Neural progenitor cell (in vitro differentiated cells): ENCODE data around the gene PSMD5. TPM values are rescaled to one million over a fixed set of nuclear protein-coding genes. Genes with fewer than 3 reads are reported as not detected.

Experiments used
- DNase-seq: peaks from one replicate; pipeline ENCODE4 v3.0.0-alpha.2; 2016; ENCODE audit warnings: low spot score
- H2AFZ ChIP-seq: fragments of 200-600 bp; sonication (generic); replicated peaks from 2 replicates; pipeline ENCODE4 v1.6.1; 2016; ENCODE audit warnings: antibody characterized with exemption
- H3F3A ChIP-seq: fragments of 200-600 bp; sonication (generic); 2 replicates; pipeline ENCODE4 v1.6.1; 2016; ENCODE audit warnings: antibody characterized with exemption, low read depth
- H3K27ac ChIP-seq: fragments of 200-600 bp; sonication (generic); 2 replicates; pipeline ENCODE4 v1.5.1; 2016; ENCODE audit warnings: mild to moderate bottlenecking
- H3K27me3 ChIP-seq: fragments of 200-600 bp; sonication (generic); 2 replicates; pipeline ENCODE4 v1.6.1; 2016; ENCODE audit warnings: mild to moderate bottlenecking, moderate library complexity
- H3K36me3 ChIP-seq: fragments of 200-600 bp; sonication (generic); 2 replicates; pipeline ENCODE4 v1.5.1; 2016
- H3K4me1 ChIP-seq: fragments of 200-600 bp; sonication (generic); 2 replicates; pipeline ENCODE4 v1.6.1; 2016; ENCODE audit warnings: mixed run types
- H3K4me2 ChIP-seq: fragments of 200-600 bp; sonication (generic); 2 replicates; pipeline ENCODE4 v1.6.1; 2016
- H3K4me3 ChIP-seq: fragments of 200-600 bp; sonication (generic); 2 replicates; pipeline ENCODE4 v1.5.1; 2016
- H3K79me2 ChIP-seq: fragments of 200-600 bp; sonication (generic); 2 replicates; pipeline ENCODE4 v1.6.1; 2016; ENCODE audit warnings: low read depth
- H3K9ac ChIP-seq: fragments of 200-600 bp; sonication (generic); 2 replicates; pipeline ENCODE4 v1.6.1; 2016
- H3K9me3 ChIP-seq: fragments of 200-600 bp; sonication (generic); 2 replicates; pipeline ENCODE4 v1.5.1; 2016; ENCODE audit warnings: low read depth
- H4K20me1 ChIP-seq: fragments of 200-600 bp; sonication (generic); 2 replicates; pipeline ENCODE4 v1.6.1; 2016; ENCODE audit warnings: low read depth
- H3K27ac Mint-ChIP-seq: 3 replicates; pipeline ENCODE4 v1.8.0; 2021; ENCODE audit warnings: mixed read lengths
- H3K27me3 Mint-ChIP-seq: 2 replicates; pipeline ENCODE4 v1.8.0; 2022; ENCODE audit warnings: low read depth, mild to moderate bottlenecking, inconsistent platforms, moderate library complexity, mixed read lengths; ENCODE audit not compliant: insufficient read depth
- H3K36me3 Mint-ChIP-seq: 3 replicates; pipeline ENCODE4 v1.8.0; 2021; ENCODE audit warnings: mixed read lengths
- H3K4me1 Mint-ChIP-seq: 3 replicates; pipeline ENCODE4 v1.8.0; 2021; ENCODE audit warnings: mixed read lengths
- H3K4me3 Mint-ChIP-seq: 3 replicates; pipeline ENCODE4 v1.8.0; 2021; ENCODE audit warnings: mild to moderate bottlenecking, moderate library complexity, mixed read lengths
- H3K9me3 Mint-ChIP-seq: 3 replicates; pipeline ENCODE4 v1.8.0; 2020; ENCODE audit warnings: mixed read lengths
- EZH2 ChIP-seq: fragments of 200-600 bp; sonication (generic); IDR thresholded peaks from 2 replicates; pipeline ENCODE4 v1.6.1; 2017; ENCODE audit warnings: antibody characterized with exemption, mild to moderate bottlenecking, moderate library complexity
- EZH2phosphoT487 ChIP-seq: fragments of 200-600 bp; sonication (generic); IDR thresholded peaks from 2 replicates; pipeline ENCODE4 v1.6.1; 2017; ENCODE audit warnings: antibody characterized with exemption
- total RNA-seq: library from RNA; depleted of rRNA; stranded (reverse); fragments of >200 nt; gene quantifications from 2 replicates; pipeline ENCODE4 v1.2.3, GENCODE V29; 2015; ENCODE audit warnings: low replicate concordance
- TF ChIP-seq, protein P1 (sequence below): fragments of 200-600 bp; sonication (generic); IDR thresholded peaks from 2 replicates; pipeline ENCODE4 v1.5.1; 2017; ENCODE audit warnings: antibody characterized with exemption, mild to moderate bottlenecking

Gene PSMD5
- total RNA-seq, 1 donor from 2014 or later = 8.7 TPM

- H3K36me3 ChIP-seq = no peaks in the 10 kb centered on the region
- H3K27me3 ChIP-seq = no peaks in the 10 kb centered on the region
- H3F3A ChIP-seq = no peaks in the 10 kb centered on the region
- TF ChIP-seq EZH2 (no peak), EZH2phosphoT487 (no peak)
- TF ChIP-seq, protein P1, sequence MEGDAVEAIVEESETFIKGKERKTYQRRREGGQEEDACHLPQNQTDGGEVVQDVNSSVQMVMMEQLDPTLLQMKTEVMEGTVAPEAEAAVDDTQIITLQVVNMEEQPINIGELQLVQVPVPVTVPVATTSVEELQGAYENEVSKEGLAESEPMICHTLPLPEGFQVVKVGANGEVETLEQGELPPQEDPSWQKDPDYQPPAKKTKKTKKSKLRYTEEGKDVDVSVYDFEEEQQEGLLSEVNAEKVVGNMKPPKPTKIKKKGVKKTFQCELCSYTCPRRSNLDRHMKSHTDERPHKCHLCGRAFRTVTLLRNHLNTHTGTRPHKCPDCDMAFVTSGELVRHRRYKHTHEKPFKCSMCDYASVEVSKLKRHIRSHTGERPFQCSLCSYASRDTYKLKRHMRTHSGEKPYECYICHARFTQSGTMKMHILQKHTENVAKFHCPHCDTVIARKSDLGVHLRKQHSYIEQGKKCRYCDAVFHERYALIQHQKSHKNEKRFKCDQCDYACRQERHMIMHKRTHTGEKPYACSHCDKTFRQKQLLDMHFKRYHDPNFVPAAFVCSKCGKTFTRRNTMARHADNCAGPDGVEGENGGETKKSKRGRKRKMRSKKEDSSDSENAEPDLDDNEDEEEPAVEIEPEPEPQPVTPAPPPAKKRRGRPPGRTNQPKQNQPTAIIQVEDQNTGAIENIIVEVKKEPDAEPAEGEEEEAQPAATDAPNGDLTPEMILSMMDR = no peak
- peaks cover 3% of the 10 kb centered on the region for H3K9me3 Mint-ChIP-seq
- H3K4me3 ChIP-seq = no peak overlapping the region
- DNase-seq = no peak
- no peak overlapping the region for H3K4me2 ChIP-seq
- peaks cover 9% of the 10 kb centered on the region for H3K36me3 Mint-ChIP-seq
- H3K4me3 Mint-ChIP-seq = no peak overlapping the region
- H3K27ac ChIP-seq = no peak overlapping the region
- H3K4me1 ChIP-seq = peaks cover 7% of the 10 kb centered on the region
- no peaks in the 10 kb centered on the region for H4K20me1 ChIP-seq
- H3K4me1 Mint-ChIP-seq = peaks cover 3% of the 10 kb centered on the region
- no peaks in the 10 kb centered on the region for H3K9me3 ChIP-seq
- no peak overlapping the region for H2AFZ ChIP-seq
- H3K27ac Mint-ChIP-seq = no peak overlapping the region
- H3K79me2 ChIP-seq = no peaks in the 10 kb centered on the region
- H3K27me3 Mint-ChIP-seq = peaks cover 6% of the 10 kb centered on the region
- no peak overlapping the region for H3K9ac ChIP-seq
Observed at GRCh38 chr9:120845255-120845654, 2.5 kb upstream of the PSMD5 start.

- Mint-ChIP-seq H3K4me3 (peak overlapping the region; percentile 87), H3K27ac (peak overlapping the region; percentile 89), H3K36me3 (peaks cover 9% of the 10 kb centered on the region), H3K4me1 (peaks cover 3% of the 10 kb centered on the region), H3K27me3 (peaks cover 6% of the 10 kb centered on the region), H3K9me3 (peaks cover 3% of the 10 kb centered on the region)
- peak overlapping the region; percentile 64 for H3K9ac ChIP-seq
- peak overlapping the region; percentile 42 for H2AFZ ChIP-seq
- H3F3A ChIP-seq = no peaks in the 10 kb centered on the region
- peaks cover 4% of the 10 kb centered on the region for H3K4me1 ChIP-seq
- H4K20me1 ChIP-seq = no peaks in the 10 kb centered on the region
- TF ChIP-seq EZH2phosphoT487 (no peak), EZH2 (no peak)
- TF ChIP-seq, protein P1 = no peak
- H3K27ac ChIP-seq = no peak overlapping the region
- H3K27me3 ChIP-seq = no peaks in the 10 kb centered on the region
- no peaks in the 10 kb centered on the region for H3K36me3 ChIP-seq
- no peaks in the 10 kb centered on the region for H3K79me2 ChIP-seq
- H3K4me3 ChIP-seq = peak overlapping the region; percentile 49
- H3K9me3 ChIP-seq = no peaks in the 10 kb centered on the region
- DNase-seq = no peak
- H3K4me2 ChIP-seq = peak overlapping the region; percentile 64
Observed at GRCh38 chr9:120841930-120842684, 615 bp downstream of the PSMD5 start.

GRCh38 chr9:120839146-120839545 lies 3.6 kb downstream of the PSMD5 start:
- Mint-ChIP-seq H3K36me3 (peaks cover 9% of the 10 kb centered on the region), H3K4me3 (no peak overlapping the region), H3K27me3 (peaks cover under 1% of the 10 kb centered on the region), H3K4me1 (peaks cover 3% of the 10 kb centered on the region), H3K27ac (no peak overlapping the region), H3K9me3 (peaks cover 3% of the 10 kb centered on the region)
- Histone ChIP-seq H3K27me3 (no peaks in the 10 kb centered on the region), H3K4me3 (no peak overlapping the region), H3K4me2 (no peak overlapping the region), H3K9me3 (no peaks in the 10 kb centered on the region), H3K27ac (no peak overlapping the region), H3F3A (no peaks in the 10 kb centered on the region), H4K20me1 (no peaks in the 10 kb centered on the region), H3K9ac (peak overlapping the region; percentile 13), H3K36me3 (no peaks in the 10 kb centered on the region), H3K79me2 (no peaks in the 10 kb centered on the region), H3K4me1 (no peaks in the 10 kb centered on the region), H2AFZ (no peak overlapping the region)
- no peak for DNase-seq
- TF ChIP-seq EZH2 (no peak), EZH2phosphoT487 (no peak)
- TF ChIP-seq, protein P1 = no peak
